ENCODE results near the gene THBS4. TPM values are rescaled to one million over a fixed set of nuclear protein-coding genes. Genes with fewer than 3 reads are reported as not detected.

Gene THBS4
- total RNA-seq, 4 donors from 2014 or later: 1.0 to 2.1 TPM; not detected in 2

DNA sequence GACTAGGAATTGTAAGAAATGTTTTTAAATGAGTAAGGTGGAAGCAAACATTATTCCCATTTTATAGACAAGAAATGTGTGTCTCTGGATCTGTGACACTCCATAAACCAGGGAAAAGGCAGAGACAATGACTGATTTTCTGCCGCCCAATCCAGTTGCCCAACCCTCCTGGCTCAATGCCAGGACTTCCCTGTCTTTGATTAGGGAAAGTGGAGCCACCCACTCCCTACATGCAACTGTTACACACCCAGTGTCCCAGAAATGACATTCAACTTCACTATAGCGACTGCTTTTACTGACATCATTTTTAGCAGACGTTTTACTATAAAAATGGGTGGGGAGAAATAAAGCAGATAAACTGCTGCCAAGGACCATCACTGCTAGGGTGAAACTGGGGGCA lies 79.7 kb downstream of the THBS4 start:
- no peak overlapping the region for H3K27ac ChIP-seq
- TF ChIP-seq CTCF (IDR thresholded peaks at IDR 0.05) (no peak), POLR2A (IDR thresholded peaks at IDR 0.05) (no peak)
- H3K36me3 ChIP-seq: no peaks in the 10 kb centered on the region
- H3K4me3 ChIP-seq: no peak overlapping the region
- no peaks in the 10 kb centered on the region for H3K9me3 ChIP-seq
- H3K27me3 ChIP-seq: no peaks in the 10 kb centered on the region
- peaks cover 0 to 2% (median 0%) of the 10 kb centered on the region in 4 donors for H3K4me1 ChIP-seq
- no peak for DNase-seq

- Histone ChIP-seq H3K4me1 (no peaks in the 10 kb centered on the region), H3K36me3 (no peaks in the 10 kb centered on the region), H3K4me3 (no peak overlapping the region), H3K27me3 (no peaks in the 10 kb centered on the region), H3K9me3 (no peaks in the 10 kb centered on the region), H3K27ac (no peak overlapping the region)
- TF ChIP-seq CTCF (IDR thresholded peaks at IDR 0.05) (no peak), POLR2A (IDR thresholded peaks at IDR 0.05) (no peak)
- no peak for DNase-seq
Measured at GRCh38 chr5:80116000-80116399, 80.9 kb downstream of the THBS4 start.

DNA sequence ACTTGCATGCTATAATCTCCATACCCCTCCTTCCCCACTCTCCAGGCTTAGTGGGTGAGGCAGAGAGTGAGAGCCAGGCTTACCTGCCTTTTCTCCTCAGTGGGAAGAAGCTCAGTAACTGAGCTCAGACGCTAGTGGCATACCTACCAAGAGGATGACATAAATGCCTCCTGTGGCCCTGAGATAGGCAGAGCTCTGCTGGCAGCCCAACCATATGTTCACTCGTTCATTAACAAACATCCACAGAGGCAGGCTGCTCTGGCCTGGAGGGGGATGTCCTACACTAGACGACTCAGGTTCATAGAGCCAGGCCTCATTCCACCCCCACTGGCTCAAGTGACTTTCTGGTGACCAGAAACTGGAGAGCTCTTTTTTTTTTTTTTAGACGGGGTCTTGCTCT lies 81.3 kb downstream of the THBS4 start:
- H3K9me3 ChIP-seq: no peaks in the 10 kb centered on the region
- no peak overlapping the region for H3K27ac ChIP-seq
- H3K4me1 ChIP-seq: no peaks in the 10 kb centered on the region
- TF ChIP-seq CTCF (IDR thresholded peaks at IDR 0.05) (no peak), POLR2A (IDR thresholded peaks at IDR 0.05) (no peak)
- H3K27me3 ChIP-seq: no peaks in the 10 kb centered on the region
- H3K4me3 ChIP-seq: no peak overlapping the region
- no peak for DNase-seq
- H3K36me3 ChIP-seq: no peaks in the 10 kb centered on the region

DNA sequence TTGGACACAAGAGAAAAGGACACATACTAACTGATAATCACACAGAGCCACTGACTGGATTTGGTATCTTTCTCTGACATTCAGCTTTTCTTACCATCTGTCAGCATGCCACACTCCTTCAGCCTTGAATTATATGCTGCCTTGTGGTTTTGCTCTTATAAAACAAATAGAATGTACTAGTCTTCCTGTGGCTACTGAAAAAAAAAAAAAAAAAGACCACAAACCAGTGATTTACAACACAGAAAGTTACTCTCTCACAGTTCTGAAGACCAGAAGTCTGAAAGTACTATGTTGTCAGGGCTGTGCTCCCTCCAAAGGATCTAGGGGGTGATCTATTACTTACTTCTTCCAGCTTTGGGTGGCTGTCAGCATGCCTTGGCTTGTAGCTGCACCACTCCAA lies 82.3 kb downstream of the THBS4 start:
- Histone ChIP-seq H3K27me3 (no peaks in the 10 kb centered on the region), H3K9me3 (no peaks in the 10 kb centered on the region), H3K4me3 (no peak overlapping the region), H3K36me3 (no peaks in the 10 kb centered on the region), H3K4me1 (no peaks in the 10 kb centered on the region), H3K27ac (no peak overlapping the region)
- DNase-seq: no peak
- no peak for TF ChIP-seq CTCF (IDR thresholded peaks at IDR 0.05)
- no peak for TF ChIP-seq POLR2A (IDR thresholded peaks at IDR 0.05)

DNA sequence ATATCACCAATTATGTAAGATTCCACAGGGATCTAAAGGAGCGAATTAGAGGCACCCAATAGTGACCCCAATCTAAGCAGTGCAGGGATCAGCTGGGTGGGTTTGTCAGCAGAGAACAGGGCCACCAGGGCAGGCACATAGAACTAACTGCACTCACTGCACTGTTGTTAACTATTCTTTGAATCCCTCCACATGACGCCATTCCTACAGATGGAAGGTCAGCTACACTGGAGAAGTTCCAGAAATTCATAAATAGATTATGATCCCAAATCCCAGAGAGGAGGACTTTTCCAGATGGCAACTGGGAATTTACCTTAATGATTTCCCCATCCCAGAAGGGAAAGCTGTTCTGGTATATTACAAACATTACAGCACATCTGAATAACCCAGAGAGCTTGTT lies 84.2 kb downstream of the THBS4 start:
- H3K9me3 ChIP-seq: no peaks in the 10 kb centered on the region
- TF ChIP-seq POLR2A (IDR thresholded peaks at IDR 0.05) (no peak), CTCF (IDR thresholded peaks at IDR 0.05) (no peak)

GRCh38 chr5:80122579-80122978 lies 87.4 kb downstream of the THBS4 start:
- Histone ChIP-seq H3K27me3 (no peaks in the 10 kb centered on the region), H3K4me3 (no peak overlapping the region), H3K4me1 (no peaks in the 10 kb centered on the region), H3K27ac (no peak overlapping the region), H3K36me3 (no peaks in the 10 kb centered on the region), H3K9me3 (no peaks in the 10 kb centered on the region)
- TF ChIP-seq CTCF (IDR thresholded peaks at IDR 0.05) (no peak), POLR2A (IDR thresholded peaks at IDR 0.05) (no peak)
- no peak for DNase-seq

More for the DNA sequence above, 84.2 kb downstream of the THBS4 start:
- Histone ChIP-seq H3K27me3 (no peaks in the 10 kb centered on the region), H3K36me3 (no peaks in the 10 kb centered on the region), H3K4me3 (no peak overlapping the region), H3K27ac (no peak overlapping the region), H3K4me1 (no peaks in the 10 kb centered on the region)
- DNase-seq: no peak

Data from Peyer's patch (tissue), 4 donors.